ENCODE data around the gene MOB1B. TPM values are rescaled to one million over a fixed set of nuclear protein-coding genes. Genes with fewer than 3 reads are reported as not detected.

Gene MOB1B
- total and polyA plus RNA-seq, 2 experiments from 2014 or later: 7.9 to 30.2 TPM

- no peak overlapping the region for H3K27ac ChIP-seq (ENCODE audit: low read depth)
- H3K4me1 ChIP-seq (ENCODE audit: insufficient read depth): no peaks in the 10 kb centered on the region
- no peak overlapping the region for H2AFZ ChIP-seq
- peaks cover 7% of the 10 kb centered on the region; the same call in 2 of the 3 replicates for H3K9me3 Mint-ChIP-seq
- DNase-seq (ENCODE audit: low spot score) (no peak), ATAC-seq (no peak)
- no peaks in the 10 kb centered on the region for H3K36me3 ChIP-seq (ENCODE audit: insufficient read depth)
- H3K4me3 ChIP-seq: no peak overlapping the region
- H3K9me2 ChIP-seq (ENCODE audit: insufficient read depth): no peaks in the 10 kb centered on the region
- H3K79me2 ChIP-seq (replicated peaks; ENCODE audit: insufficient read depth): peaks cover 97% of the 10 kb centered on the region
- H3K27ac Mint-ChIP-seq: no peak overlapping the region
- no peaks in the 10 kb centered on the region for H3K4me1 Mint-ChIP-seq
- no peak overlapping the region for H3K4me2 ChIP-seq
- no peaks in the 10 kb centered on the region for H3F3A ChIP-seq (replicated peaks; ENCODE audit: low read depth)
- H3K4me3 Mint-ChIP-seq: no peak overlapping the region
- no peak for TF ChIP-seq ZNF331 (CRISPR knock-in tag; IDR thresholded peaks at IDR 0.05; ENCODE audit: low read depth)
- no peak for TF ChIP-seq EZH2 (IDR thresholded peaks at IDR 0.05; ENCODE audit: low read depth, unreplicated experiment)
- TF ChIP-seq POLR2AphosphoS5 (IDR thresholded peaks at IDR 0.05; ENCODE audit: low read depth): no peak
- TF ChIP-seq EZH2phosphoT487 (IDR thresholded peaks at IDR 0.05; ENCODE audit: unreplicated experiment): no peak
- TF ChIP-seq STAT1 (IDR thresholded peaks at IDR 0.05; ENCODE audit: unreplicated experiment): no peak
- TF ChIP-seq REST (IDR thresholded peaks at IDR 0.05; ENCODE audit: unreplicated experiment): no peak
- no peak for TF ChIP-seq ZNF462 (CRISPR knock-in tag; IDR thresholded peaks at IDR 0.05)
- TF ChIP-seq CREB1 (CRISPR knock-in tag; IDR thresholded peaks at IDR 0.05; ENCODE audit: low read depth): no peak
- H4K20me1 ChIP-seq (replicated peaks; ENCODE audit: insufficient read depth): peaks cover 12% of the 10 kb centered on the region; the same call in 1 of the 2 replicates
- H3K27me3 Mint-ChIP-seq (ENCODE audit: insufficient read depth, low read depth, poor library complexity): peaks cover 4% of the 10 kb centered on the region
- peaks cover 39% of the 10 kb centered on the region; the same call in 2 of the 3 replicates for H3K36me3 Mint-ChIP-seq (ENCODE audit: low read depth)
- no peaks in the 10 kb centered on the region for H3K27me3 ChIP-seq (ENCODE audit: insufficient read depth)
Measured at GRCh38 chr4:70914631-70915030, 12.5 kb downstream of the MOB1B start.

All from GM23338 (cell line).